ENCODE data around the gene DAP.
A peak's percentile ranks its signal among the peaks of the same experiment; 100 is the strongest.
"Not testable (repeated sequence)": the region's sequence is repeated elsewhere in the genome, so short reads cannot be mapped to it uniquely, and the experiment has no call there.

DAP gene

GRCh38 chr5:10633271-10634049, 127.6 kb downstream of the DAP start:
- peak in 1 of 2 experiments; percentile 45 for DNase-seq (ENCODE audit: low read depth in 2 of 2)

GRCh38 chr5:10632110-10632761, 128.8 kb downstream of the DAP start:
- peak; percentile 12 to 58 for DNase-seq (ENCODE audit: low read depth in 2 of 2)

- no peak for DNase-seq (ENCODE audit: low read depth in 2 of 2)
Measured at GRCh38 chr5:10631316-10631996, 129.6 kb downstream of the DAP start.

- DNase-seq (ENCODE audit: low read depth in 2 of 2): not testable (repeated sequence)
Measured at GRCh38 chr5:10630744-10631143, 130.3 kb downstream of the DAP start.

- DNase-seq (ENCODE audit: low read depth in 2 of 2): no peak
Measured at GRCh38 chr5:10630126-10630525, 130.9 kb downstream of the DAP start.

- DNase-seq (ENCODE audit: low read depth in 2 of 2): no peak
Measured at GRCh38 chr5:10629682-10630081, 131.4 kb downstream of the DAP start.

Data from stimulated activated CD4-positive, alpha-beta T cell treated with anti-CD3 and anti-CD28 coated beads, Interleukin-12 subunit alpha, Interleukin-12 subunit beta, amount 100 ng/mL, for 24 hours (primary cell).